ENCODE results near the gene MIS12.

GRCh38 chr17:5531085-5531418, 44.7 kb downstream of the MIS12 start:
- TF ChIP-seq POLR2AphosphoS5 (IDR thresholded peaks at IDR 0.05; ENCODE audit: low read depth, low read length): no peak
- TF ChIP-seq, protein P1, sequence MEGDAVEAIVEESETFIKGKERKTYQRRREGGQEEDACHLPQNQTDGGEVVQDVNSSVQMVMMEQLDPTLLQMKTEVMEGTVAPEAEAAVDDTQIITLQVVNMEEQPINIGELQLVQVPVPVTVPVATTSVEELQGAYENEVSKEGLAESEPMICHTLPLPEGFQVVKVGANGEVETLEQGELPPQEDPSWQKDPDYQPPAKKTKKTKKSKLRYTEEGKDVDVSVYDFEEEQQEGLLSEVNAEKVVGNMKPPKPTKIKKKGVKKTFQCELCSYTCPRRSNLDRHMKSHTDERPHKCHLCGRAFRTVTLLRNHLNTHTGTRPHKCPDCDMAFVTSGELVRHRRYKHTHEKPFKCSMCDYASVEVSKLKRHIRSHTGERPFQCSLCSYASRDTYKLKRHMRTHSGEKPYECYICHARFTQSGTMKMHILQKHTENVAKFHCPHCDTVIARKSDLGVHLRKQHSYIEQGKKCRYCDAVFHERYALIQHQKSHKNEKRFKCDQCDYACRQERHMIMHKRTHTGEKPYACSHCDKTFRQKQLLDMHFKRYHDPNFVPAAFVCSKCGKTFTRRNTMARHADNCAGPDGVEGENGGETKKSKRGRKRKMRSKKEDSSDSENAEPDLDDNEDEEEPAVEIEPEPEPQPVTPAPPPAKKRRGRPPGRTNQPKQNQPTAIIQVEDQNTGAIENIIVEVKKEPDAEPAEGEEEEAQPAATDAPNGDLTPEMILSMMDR (IDR thresholded peaks at IDR 0.05): no peak
- TF ChIP-seq TCF7L2 (IDR thresholded peaks at IDR 0.05; ENCODE audit: low read depth, low read length): no peak
- TF ChIP-seq, protein P2, sequence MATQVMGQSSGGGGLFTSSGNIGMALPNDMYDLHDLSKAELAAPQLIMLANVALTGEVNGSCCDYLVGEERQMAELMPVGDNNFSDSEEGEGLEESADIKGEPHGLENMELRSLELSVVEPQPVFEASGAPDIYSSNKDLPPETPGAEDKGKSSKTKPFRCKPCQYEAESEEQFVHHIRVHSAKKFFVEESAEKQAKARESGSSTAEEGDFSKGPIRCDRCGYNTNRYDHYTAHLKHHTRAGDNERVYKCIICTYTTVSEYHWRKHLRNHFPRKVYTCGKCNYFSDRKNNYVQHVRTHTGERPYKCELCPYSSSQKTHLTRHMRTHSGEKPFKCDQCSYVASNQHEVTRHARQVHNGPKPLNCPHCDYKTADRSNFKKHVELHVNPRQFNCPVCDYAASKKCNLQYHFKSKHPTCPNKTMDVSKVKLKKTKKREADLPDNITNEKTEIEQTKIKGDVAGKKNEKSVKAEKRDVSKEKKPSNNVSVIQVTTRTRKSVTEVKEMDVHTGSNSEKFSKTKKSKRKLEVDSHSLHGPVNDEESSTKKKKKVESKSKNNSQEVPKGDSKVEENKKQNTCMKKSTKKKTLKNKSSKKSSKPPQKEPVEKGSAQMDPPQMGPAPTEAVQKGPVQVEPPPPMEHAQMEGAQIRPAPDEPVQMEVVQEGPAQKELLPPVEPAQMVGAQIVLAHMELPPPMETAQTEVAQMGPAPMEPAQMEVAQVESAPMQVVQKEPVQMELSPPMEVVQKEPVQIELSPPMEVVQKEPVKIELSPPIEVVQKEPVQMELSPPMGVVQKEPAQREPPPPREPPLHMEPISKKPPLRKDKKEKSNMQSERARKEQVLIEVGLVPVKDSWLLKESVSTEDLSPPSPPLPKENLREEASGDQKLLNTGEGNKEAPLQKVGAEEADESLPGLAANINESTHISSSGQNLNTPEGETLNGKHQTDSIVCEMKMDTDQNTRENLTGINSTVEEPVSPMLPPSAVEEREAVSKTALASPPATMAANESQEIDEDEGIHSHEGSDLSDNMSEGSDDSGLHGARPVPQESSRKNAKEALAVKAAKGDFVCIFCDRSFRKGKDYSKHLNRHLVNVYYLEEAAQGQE (IDR thresholded peaks at IDR 0.05; ENCODE audit: insufficient read depth in 1 of 2, low read depth in 2 of 2, low read length in 1 of 2): no peak
- TF ChIP-seq SIN3A (IDR thresholded peaks at IDR 0.05; ENCODE audit: borderline replicate concordance, insufficient read depth, low read depth, low read length): no peak

Data from Panc1 (cell line).